WTC11 (cell line): Measurements from ENCODE around the gene L3MBTL1.

Experiments used
- CTCF ChIP-seq: fragments of 200-600 bp; IDR thresholded peaks from 2 replicates; pipeline ENCODE4 v1.8.0; 2022; ENCODE audit warnings: antibody characterized with exemption
- USF2 ChIP-seq: sonication (generic); formaldehyde crosslinking; IDR thresholded peaks from 2 replicates; pipeline ENCODE4 v1.8.1; 2023; ENCODE audit warnings: mild to moderate bottlenecking, missing genetic modification reagents, moderate library complexity

DNA sequence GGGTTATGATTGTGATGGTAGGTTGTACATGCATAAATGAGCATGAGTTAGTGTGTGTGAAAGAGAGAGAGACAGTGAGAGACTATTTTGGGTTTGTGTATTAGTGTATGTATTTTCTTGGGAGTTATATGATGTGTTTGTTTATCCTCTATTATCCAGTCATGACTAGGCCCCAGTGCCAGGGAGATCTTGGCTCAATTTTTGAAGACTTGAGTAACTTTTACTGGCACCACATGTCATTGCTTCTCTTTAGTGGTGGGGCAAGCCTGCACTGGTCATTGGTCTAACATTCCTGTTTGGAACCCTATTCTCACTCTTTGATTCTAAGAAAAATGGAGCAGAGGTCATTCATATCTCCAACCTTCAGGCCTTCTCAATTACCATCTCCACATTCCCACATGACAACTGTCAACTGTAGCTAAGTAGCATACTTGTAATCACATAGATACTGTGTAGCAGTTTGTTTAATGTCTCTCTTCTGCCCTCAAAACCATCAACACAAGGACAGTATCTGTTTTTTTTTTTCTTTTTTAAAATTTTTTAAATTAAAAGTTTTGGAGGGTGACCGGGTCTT is 8.8 kb downstream of the L3MBTL1 start:
- TF ChIP-seq USF2 (no peak), CTCF (no peak)
